ENCODE data around the gene ASMTL.

- TF ChIP-seq EZH2 (IDR thresholded peaks at IDR 0.05; ENCODE audit: low read depth, unreplicated experiment) (no peak), CTCF (conservative IDR thresholded peaks at IDR 0.05; ENCODE audit: low read depth in 2 of 2) (no peak), ZNF331 (CRISPR knock-in tag; IDR thresholded peaks at IDR 0.05; ENCODE audit: low read depth) (no peak), POLR2AphosphoS5 (IDR thresholded peaks at IDR 0.05; ENCODE audit: low read depth) (no peak), EZH2phosphoT487 (IDR thresholded peaks at IDR 0.05; ENCODE audit: unreplicated experiment) (no peak), CREB1 (CRISPR knock-in tag; IDR thresholded peaks at IDR 0.05; ENCODE audit: low read depth) (no peak), JUNB (IDR thresholded peaks at IDR 0.05; ENCODE audit: unreplicated experiment) (no peak), ZNF462 (CRISPR knock-in tag; IDR thresholded peaks at IDR 0.05) (no peak), ZNF114 (CRISPR knock-in tag; IDR thresholded peaks at IDR 0.05) (no peak), STAT1 (IDR thresholded peaks at IDR 0.05; ENCODE audit: unreplicated experiment) (no peak), ETS1 (IDR thresholded peaks at IDR 0.05) (no peak)
- TF ChIP-seq, protein P1, sequence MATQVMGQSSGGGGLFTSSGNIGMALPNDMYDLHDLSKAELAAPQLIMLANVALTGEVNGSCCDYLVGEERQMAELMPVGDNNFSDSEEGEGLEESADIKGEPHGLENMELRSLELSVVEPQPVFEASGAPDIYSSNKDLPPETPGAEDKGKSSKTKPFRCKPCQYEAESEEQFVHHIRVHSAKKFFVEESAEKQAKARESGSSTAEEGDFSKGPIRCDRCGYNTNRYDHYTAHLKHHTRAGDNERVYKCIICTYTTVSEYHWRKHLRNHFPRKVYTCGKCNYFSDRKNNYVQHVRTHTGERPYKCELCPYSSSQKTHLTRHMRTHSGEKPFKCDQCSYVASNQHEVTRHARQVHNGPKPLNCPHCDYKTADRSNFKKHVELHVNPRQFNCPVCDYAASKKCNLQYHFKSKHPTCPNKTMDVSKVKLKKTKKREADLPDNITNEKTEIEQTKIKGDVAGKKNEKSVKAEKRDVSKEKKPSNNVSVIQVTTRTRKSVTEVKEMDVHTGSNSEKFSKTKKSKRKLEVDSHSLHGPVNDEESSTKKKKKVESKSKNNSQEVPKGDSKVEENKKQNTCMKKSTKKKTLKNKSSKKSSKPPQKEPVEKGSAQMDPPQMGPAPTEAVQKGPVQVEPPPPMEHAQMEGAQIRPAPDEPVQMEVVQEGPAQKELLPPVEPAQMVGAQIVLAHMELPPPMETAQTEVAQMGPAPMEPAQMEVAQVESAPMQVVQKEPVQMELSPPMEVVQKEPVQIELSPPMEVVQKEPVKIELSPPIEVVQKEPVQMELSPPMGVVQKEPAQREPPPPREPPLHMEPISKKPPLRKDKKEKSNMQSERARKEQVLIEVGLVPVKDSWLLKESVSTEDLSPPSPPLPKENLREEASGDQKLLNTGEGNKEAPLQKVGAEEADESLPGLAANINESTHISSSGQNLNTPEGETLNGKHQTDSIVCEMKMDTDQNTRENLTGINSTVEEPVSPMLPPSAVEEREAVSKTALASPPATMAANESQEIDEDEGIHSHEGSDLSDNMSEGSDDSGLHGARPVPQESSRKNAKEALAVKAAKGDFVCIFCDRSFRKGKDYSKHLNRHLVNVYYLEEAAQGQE (IDR thresholded peaks at IDR 0.05; ENCODE audit: unreplicated experiment), result no peak
Observed at GRCh38 chrX:1488141-1488540, 35.4 kb upstream of the ASMTL start.

Data from GM23338 (cell line).